SK-N-MC (cell line): ENCODE results near the gene RPA3.
"Not testable (repeated sequence)": the region's sequence is repeated elsewhere in the genome, so short reads cannot be mapped to it uniquely, and the experiment has no call there.

Experiments
- DNase-seq: peaks from one replicate; pipeline ENCODE4 v3.0.0-alpha.2; 2011; ENCODE audit warnings: low read depth, low spot score
- H3K27ac ChIP-seq: fragments of 200-600 bp; sonication (generic); 2 replicates; pipeline ENCODE4 v1.5.1; 2016; ENCODE audit warnings: mixed run types
- H3K36me3 ChIP-seq: fragments of 200-600 bp; sonication (generic); 2 replicates; pipeline ENCODE4 v1.6.1; 2017; ENCODE audit warnings: antibody characterized with exemption, low read length, mixed read lengths; ENCODE audit not compliant: insufficient read depth
- H3K4me3 ChIP-seq: fragments of 200-600 bp; sonication (generic); 2 replicates; pipeline ENCODE4 v1.5.1; 2016
- H3K9ac ChIP-seq: fragments of 200-600 bp; sonication (generic); 2 replicates; pipeline ENCODE4 v1.8.0; 2017; ENCODE audit warnings: mixed run types, mixed read lengths; ENCODE audit not compliant: insufficient read length
- H3K9me3 ChIP-seq: fragments of 200-600 bp; sonication (generic); 2 replicates; pipeline ENCODE4 v1.6.1; 2017; ENCODE audit warnings: low read depth, mild to moderate bottlenecking, antibody characterized with exemption, low read length, moderate library complexity, mixed read lengths
- EZH2 ChIP-seq: fragments of 200-600 bp; sonication (generic); IDR thresholded peaks from one replicate; pipeline ENCODE4 v1.6.1; 2017; ENCODE audit warnings: antibody characterized with exemption
- FOXP2 ChIP-seq: optimal IDR thresholded peaks from 2 replicates; pipeline ENCODE3; 2011; ENCODE audit warnings: mild to moderate bottlenecking, moderate library complexity; ENCODE audit not compliant: insufficient read depth; ENCODE audit errors: extremely low read length, control extremely low read depth
- POLR2AphosphoS5 ChIP-seq: IDR thresholded peaks from 2 replicates; pipeline ENCODE4 v1.6.1; 2012; ENCODE audit warnings: mild to moderate bottlenecking, low read depth, low read length, borderline replicate concordance

Gene RPA3

GRCh38 chr7:7667187-7667586 lies 51.2 kb downstream of the RPA3 start:
- Histone ChIP-seq H3K4me3 (no peak overlapping the region), H3K9ac (no peak overlapping the region), H3K36me3 (no peaks in the 10 kb centered on the region), H3K27ac (no peak overlapping the region), H3K9me3 (no peaks in the 10 kb centered on the region)
- no peak for DNase-seq
- TF ChIP-seq POLR2AphosphoS5 (no peak), EZH2 (no peak), FOXP2 (no peak)

GRCh38 chr7:7665031-7665430 lies 53.4 kb downstream of the RPA3 start:
- H3K4me3 ChIP-seq, result no peak overlapping the region

DNA sequence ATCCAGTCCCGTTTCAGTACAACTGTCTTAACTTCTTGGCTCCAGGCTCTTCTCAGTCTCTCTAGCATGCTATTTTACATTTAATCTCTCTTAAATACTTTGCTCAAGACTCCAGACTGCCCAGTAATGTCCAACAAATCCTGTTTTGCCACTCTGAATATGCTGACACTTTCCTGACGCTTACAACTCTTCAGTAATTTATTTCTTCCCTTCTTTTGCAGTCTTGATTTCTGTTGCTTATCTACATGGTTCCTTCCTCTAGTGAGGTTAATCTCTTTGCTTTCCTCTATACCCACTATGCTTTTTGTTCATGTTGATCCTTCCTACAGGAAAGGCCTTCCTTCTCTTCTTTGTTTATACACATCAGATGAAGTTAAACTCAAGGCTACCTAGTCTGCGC lies 54.1 kb downstream of the RPA3 start:
- Histone ChIP-seq H3K36me3 (no peaks in the 10 kb centered on the region), H3K9me3 (no peaks in the 10 kb centered on the region), H3K9ac (no peak overlapping the region), H3K4me3 (no peak overlapping the region), H3K27ac (no peak overlapping the region)
- DNase-seq, result no peak
- TF ChIP-seq EZH2 (no peak), POLR2AphosphoS5 (no peak), FOXP2 (no peak)

More at GRCh38 chr7:7665031-7665430, 53.4 kb downstream of the RPA3 start:
- Histone ChIP-seq H3K27ac (no peak overlapping the region), H3K9ac (no peak overlapping the region), H3K36me3 (no peaks in the 10 kb centered on the region), H3K9me3 (no peaks in the 10 kb centered on the region)
- no peak for DNase-seq
- TF ChIP-seq POLR2AphosphoS5 (no peak), EZH2 (no peak)

- Histone ChIP-seq H3K9ac (no peak overlapping the region), H3K9me3 (no peaks in the 10 kb centered on the region), H3K27ac (no peak overlapping the region), H3K36me3 (no peaks in the 10 kb centered on the region), H3K4me3 (no peak overlapping the region)
- TF ChIP-seq POLR2AphosphoS5 (no peak), FOXP2 (no peak), EZH2 (no peak)
- no peak for DNase-seq
Measured at GRCh38 chr7:7662527-7662926, 55.9 kb downstream of the RPA3 start.

DNA sequence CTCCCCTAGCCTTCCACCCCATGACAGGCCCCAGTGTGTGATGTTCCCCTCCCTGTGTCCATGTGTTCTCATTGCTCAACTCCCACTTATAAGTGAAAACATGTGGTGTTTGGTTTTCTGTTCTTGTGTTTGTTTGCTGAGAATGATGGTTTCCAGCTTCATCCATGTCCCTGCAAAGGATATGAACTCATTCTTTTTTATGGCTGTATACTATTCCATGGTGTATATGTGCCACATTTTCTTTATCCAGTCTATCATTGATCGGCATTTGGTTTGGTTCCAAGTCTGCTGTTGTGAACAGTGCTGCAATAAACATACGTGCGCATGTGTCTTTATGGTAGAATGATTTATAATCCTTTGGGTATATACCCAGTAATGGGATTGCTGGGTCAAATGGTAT lies 61.9 kb downstream of the RPA3 start:
- DNase-seq, H3K9ac ChIP-seq, H3K27ac ChIP-seq, H3K4me3 ChIP-seq, H3K36me3 ChIP-seq, H3K9me3 ChIP-seq: not testable (repeated sequence)

DNA sequence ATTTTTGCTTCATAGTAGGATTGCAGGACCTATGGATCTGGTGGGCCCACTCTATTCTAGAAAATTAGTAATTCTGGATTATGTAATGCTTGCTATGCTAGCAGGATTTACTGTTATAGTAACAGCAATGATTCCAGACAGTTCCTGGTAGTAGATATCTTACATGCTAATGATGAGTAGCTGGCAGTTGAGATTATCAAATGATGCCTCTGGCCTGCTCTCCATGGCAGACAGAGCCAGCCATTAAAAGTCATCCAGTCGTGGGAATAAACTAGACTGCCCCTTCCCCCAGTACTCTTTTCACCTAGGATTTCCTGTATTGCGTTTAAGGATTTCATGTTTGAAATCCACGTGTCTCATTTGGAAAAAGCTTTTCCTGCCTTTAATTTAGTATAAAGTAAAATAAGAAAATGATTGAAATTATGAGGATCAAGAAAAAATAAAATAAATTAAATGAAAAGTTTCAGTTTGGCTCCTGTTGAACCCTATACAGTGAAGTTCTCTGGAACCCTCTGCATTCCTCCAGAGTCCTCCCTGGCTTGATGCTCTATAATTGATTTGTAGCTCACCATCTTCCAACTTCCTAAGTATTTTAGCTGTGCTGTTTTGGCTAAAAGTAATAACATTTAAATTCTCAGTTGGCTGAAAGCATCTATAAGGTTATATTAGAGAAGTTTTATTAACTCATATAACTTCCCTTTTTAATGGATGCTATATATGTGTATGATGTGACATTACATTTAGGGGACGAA lies 63.3 kb downstream of the RPA3 start:
- TF ChIP-seq EZH2 (no peak), POLR2AphosphoS5 (no peak), FOXP2 (no peak)
- Histone ChIP-seq H3K36me3 (no peaks in the 10 kb centered on the region), H3K27ac (no peak overlapping the region), H3K9me3 (no peaks in the 10 kb centered on the region), H3K4me3 (no peak overlapping the region), H3K9ac (no peak overlapping the region)
- DNase-seq, result no peak

- Histone ChIP-seq H3K9me3 (no peaks in the 10 kb centered on the region), H3K27ac (no peak overlapping the region), H3K4me3 (no peak overlapping the region), H3K36me3 (no peaks in the 10 kb centered on the region), H3K9ac (no peak overlapping the region)
- no peak for TF ChIP-seq EZH2
- TF ChIP-seq POLR2AphosphoS5, result no peak
- TF ChIP-seq FOXP2, result no peak
- DNase-seq, result no peak
Measured at GRCh38 chr7:7653593-7654187, 64.7 kb downstream of the RPA3 start.

DNA sequence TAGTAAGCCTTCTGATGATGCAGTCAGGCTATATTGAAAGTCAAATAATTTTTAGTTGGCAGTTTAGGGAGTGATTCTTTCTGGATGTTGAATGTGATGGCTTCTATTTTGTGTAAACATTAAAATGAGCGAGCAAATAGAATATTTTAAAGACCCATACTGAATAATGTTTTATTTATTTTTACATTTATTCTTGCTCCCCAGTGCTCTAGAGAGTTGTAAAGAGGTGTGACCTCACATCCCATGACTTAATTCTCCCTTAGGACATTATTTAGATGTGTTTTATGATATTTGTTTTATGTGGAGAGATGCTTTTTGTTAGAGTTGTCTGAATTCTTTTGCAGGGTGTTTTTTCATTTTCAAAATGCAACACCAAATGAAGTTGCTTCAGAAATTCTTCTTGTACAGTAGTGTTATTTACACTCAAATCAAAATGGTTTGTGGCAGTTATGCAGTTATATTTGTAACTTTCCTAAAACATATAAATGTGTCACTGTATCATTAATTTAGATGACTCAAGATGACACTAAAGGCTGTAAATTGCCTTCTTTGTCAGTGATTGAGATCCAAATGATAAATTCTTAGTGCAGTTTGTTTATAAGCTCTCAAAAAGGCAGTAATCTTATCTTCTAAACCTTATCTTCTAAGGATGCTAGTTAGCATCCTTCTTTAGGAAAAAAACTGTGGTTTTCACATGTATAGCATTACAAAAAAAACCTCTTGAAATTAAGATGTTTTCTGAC lies 65.4 kb downstream of the RPA3 start:
- no peak overlapping the region for H3K4me3 ChIP-seq
- H3K9ac ChIP-seq, result no peak overlapping the region
- no peak overlapping the region for H3K27ac ChIP-seq
- TF ChIP-seq FOXP2 (no peak), POLR2AphosphoS5 (no peak), EZH2 (no peak)
- no peaks in the 10 kb centered on the region for H3K36me3 ChIP-seq
- DNase-seq, result no peak
- no peaks in the 10 kb centered on the region for H3K9me3 ChIP-seq

- no peak for TF ChIP-seq FOXP2
- no peak for TF ChIP-seq EZH2
- no peak for TF ChIP-seq POLR2AphosphoS5
- no peaks in the 10 kb centered on the region for H3K36me3 ChIP-seq
- no peaks in the 10 kb centered on the region for H3K9me3 ChIP-seq
- no peak overlapping the region for H3K27ac ChIP-seq
- DNase-seq, result no peak
- no peak overlapping the region for H3K9ac ChIP-seq
- H3K4me3 ChIP-seq, result no peak overlapping the region
Measured at GRCh38 chr7:7651479-7651878, 66.9 kb downstream of the RPA3 start.
